ENCODE measurements around the gene B3GNT9.

Gene B3GNT9

GRCh38 chr16:67166598-67167168 is 15.9 kb upstream of the B3GNT9 start:
- no peak for DNase-seq (ENCODE audit: low read depth in 2 of 2)

- DNase-seq (ENCODE audit: low read depth in 2 of 2), result no peak
Observed at GRCh38 chr16:67166110-67166547, 15.3 kb upstream of the B3GNT9 start.

- no peak for DNase-seq (ENCODE audit: low read depth in 2 of 2)
Observed at GRCh38 chr16:67165121-67166078, 14.6 kb upstream of the B3GNT9 start.

- no peak for DNase-seq (ENCODE audit: low read depth in 2 of 2)
Observed at GRCh38 chr16:67164599-67165061, 13.8 kb upstream of the B3GNT9 start, which contains the start of gene HSF4. Gene HSF4 (plus strand): TSS chr16:67164745. CDS start chr16:67164812, 67 bp downstream.

- no peak for DNase-seq (ENCODE audit: low read depth in 2 of 2)
Observed at GRCh38 chr16:67163999-67164558, 13.3 kb upstream of the B3GNT9 start.

- DNase-seq (ENCODE audit: low read depth in 2 of 2), result peak in 1 of 2 donors; percentile 15
Observed at GRCh38 chr16:67163164-67163998, 12.6 kb upstream of the B3GNT9 start.

GRCh38 chr16:67162506-67163163 is 11.8 kb upstream of the B3GNT9 start:
- DNase-seq (ENCODE audit: low read depth in 2 of 2), result no peak

- DNase-seq (ENCODE audit: low read depth in 2 of 2), result no peak
Observed at GRCh38 chr16:67161595-67162058, 10.8 kb upstream of the B3GNT9 start.

- DNase-seq (ENCODE audit: low read depth in 2 of 2), result peak; percentile 74
Observed at GRCh38 chr16:67158637-67159600, 8.1 kb upstream of the B3GNT9 start.

GRCh38 chr16:67157892-67158635 is 7.3 kb upstream of the B3GNT9 start:
- no peak for DNase-seq (ENCODE audit: low read depth in 2 of 2)

GRCh38 chr16:67157106-67157748 is 6.4 kb upstream of the B3GNT9 start:
- no peak for DNase-seq (ENCODE audit: low read depth in 2 of 2)

GRCh38 chr16:67156143-67156844 is 5.5 kb upstream of the B3GNT9 start:
- no peak for DNase-seq (ENCODE audit: low read depth in 2 of 2)

- peak; percentile 43 to 67 for DNase-seq (ENCODE audit: low read depth in 2 of 2)
Observed at GRCh38 chr16:67155295-67156142, 4.7 kb upstream of the B3GNT9 start.

- DNase-seq (ENCODE audit: low read depth in 2 of 2), result no peak
Observed at GRCh38 chr16:67154578-67155294, 3.9 kb upstream of the B3GNT9 start.

- no peak for DNase-seq (ENCODE audit: low read depth in 2 of 2)
Observed at GRCh38 chr16:67151431-67152097, 766 bp upstream of the B3GNT9 start.
